OCI-LY1 (cell line): ENCODE results near the gene PSENEN.

Experiments used
- EZH2 ChIP-seq: fragments of 200-600 bp; sonication (generic), shearing (Covaris generic); IDR thresholded peaks from 2 replicates; pipeline ENCODE4 v1.8.0; 2017; ENCODE audit warnings: borderline replicate concordance, mixed run types, mild to moderate bottlenecking, antibody characterized with exemption, low read length, moderate library complexity, mixed read lengths
- TF ChIP-seq, protein P1 (sequence below): fragments of 200-600 bp; sonication (generic), shearing (Covaris generic); IDR thresholded peaks from 2 replicates; pipeline ENCODE4 v1.5.1; 2017; ENCODE audit warnings: mild to moderate bottlenecking, antibody characterized with exemption, low read length, moderate library complexity, mixed read lengths

DNA sequence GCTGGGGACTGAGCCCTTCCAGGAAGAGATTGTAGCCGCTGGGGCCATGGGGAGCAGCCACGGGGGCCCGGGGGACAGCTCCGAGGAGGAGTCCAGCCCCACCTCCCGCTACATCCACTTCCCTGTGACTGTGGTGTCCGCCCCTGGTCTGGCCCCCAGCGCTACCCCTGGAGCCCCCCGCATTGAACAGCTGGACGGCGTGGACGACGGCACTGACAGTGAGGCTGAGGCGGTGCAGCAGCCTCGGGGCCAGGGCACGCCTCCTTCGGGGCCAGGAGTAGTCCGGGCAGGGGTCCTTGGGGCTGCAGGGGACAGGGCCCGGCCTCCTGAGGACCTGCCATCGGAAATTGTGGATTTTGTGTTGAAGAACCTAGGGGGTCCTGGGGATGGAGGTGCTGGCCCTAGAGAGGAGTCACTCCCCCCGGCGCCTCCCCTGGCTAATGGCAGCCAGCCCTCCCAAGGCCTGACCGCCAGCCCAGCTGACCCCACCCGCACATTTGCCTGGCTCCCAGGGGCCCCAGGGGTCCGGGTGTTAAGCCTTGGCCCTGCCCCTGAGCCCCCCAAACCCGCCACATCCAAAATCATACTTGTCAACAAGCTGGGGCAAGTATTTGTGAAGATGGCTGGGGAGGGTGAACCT, 12.8 kb upstream of the PSENEN start:
- TF ChIP-seq, protein P1, sequence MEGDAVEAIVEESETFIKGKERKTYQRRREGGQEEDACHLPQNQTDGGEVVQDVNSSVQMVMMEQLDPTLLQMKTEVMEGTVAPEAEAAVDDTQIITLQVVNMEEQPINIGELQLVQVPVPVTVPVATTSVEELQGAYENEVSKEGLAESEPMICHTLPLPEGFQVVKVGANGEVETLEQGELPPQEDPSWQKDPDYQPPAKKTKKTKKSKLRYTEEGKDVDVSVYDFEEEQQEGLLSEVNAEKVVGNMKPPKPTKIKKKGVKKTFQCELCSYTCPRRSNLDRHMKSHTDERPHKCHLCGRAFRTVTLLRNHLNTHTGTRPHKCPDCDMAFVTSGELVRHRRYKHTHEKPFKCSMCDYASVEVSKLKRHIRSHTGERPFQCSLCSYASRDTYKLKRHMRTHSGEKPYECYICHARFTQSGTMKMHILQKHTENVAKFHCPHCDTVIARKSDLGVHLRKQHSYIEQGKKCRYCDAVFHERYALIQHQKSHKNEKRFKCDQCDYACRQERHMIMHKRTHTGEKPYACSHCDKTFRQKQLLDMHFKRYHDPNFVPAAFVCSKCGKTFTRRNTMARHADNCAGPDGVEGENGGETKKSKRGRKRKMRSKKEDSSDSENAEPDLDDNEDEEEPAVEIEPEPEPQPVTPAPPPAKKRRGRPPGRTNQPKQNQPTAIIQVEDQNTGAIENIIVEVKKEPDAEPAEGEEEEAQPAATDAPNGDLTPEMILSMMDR = no peak
- no peak for TF ChIP-seq EZH2
